GM23248 (cell line): ENCODE data around the gene SSR3.

Source experiments
- EZH2 ChIP-seq: fragments of 200-600 bp; sonication (generic); IDR thresholded peaks from 2 replicates; pipeline ENCODE4 v1.6.1; 2018; ENCODE audit warnings: antibody characterized with exemption, mild to moderate bottlenecking; ENCODE audit not compliant: insufficient read depth, poor library complexity, severe bottlenecking
- EZH2phosphoT487 ChIP-seq: fragments of 200-600 bp; sonication (generic); IDR thresholded peaks from 2 replicates; pipeline ENCODE4 v1.6.1; 2018; ENCODE audit warnings: antibody characterized with exemption, moderate library complexity, mild to moderate bottlenecking, low read depth; ENCODE audit not compliant: insufficient read depth

DNA sequence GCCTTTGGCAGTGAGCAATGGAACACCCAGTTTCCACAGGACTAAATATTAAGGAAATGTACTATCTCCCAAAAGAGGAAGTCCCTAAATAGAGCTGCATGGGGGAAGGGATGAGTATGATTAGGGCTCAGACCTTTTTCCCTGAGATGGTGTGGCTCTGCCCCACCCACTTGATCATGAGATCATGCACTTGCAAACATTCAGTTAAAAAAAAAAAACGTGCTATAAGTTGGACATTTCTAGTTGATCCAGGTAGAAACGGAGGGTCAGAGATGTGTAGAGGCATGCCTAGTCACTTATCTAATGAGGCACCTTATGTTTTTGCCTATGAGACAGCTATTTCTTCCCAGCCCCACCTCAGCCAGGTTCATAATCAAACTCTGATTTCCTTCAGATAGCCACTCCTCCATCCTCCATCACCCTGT is 24.5 kb upstream of the SSR3 start:
- TF ChIP-seq EZH2phosphoT487: no peak
- TF ChIP-seq EZH2: no peak
